PC-9 (cell line): ENCODE results near the gene MIB1.

Source experiments
- CTCF ChIP-seq: fragments of 200-600 bp; sonication (generic); conservative IDR thresholded peaks from 2 replicates; pipeline ENCODE4 v1.6.1; 2017; ENCODE audit warnings: mixed run types, antibody characterized with exemption, mild to moderate bottlenecking, moderate library complexity
- EZH2 ChIP-seq: fragments of 200-600 bp; sonication (generic); IDR thresholded peaks from 2 replicates; pipeline ENCODE4 v1.8.0; 2017; ENCODE audit warnings: antibody characterized with exemption, low read depth

- no peak for TF ChIP-seq CTCF
- no peak for TF ChIP-seq EZH2
Measured at GRCh38 chr18:21745231-21745630, 4.6 kb downstream of the MIB1 start.
